Hepatic stellate cell (primary cell): ENCODE measurements around the gene PPP2R2C.

Experiments
- DNase-seq: peaks from one replicate; pipeline ENCODE4 v3.0.0; 2011; ENCODE audit warnings: low spot score

The PPP2R2C gene

GRCh38 chr4:6327220-6327917, 145.0 kb downstream of the PPP2R2C start:
- peak; percentile 91 for DNase-seq

- DNase-seq, result no peak
Observed at GRCh38 chr4:6326312-6327060, 145.9 kb downstream of the PPP2R2C start.

DNA sequence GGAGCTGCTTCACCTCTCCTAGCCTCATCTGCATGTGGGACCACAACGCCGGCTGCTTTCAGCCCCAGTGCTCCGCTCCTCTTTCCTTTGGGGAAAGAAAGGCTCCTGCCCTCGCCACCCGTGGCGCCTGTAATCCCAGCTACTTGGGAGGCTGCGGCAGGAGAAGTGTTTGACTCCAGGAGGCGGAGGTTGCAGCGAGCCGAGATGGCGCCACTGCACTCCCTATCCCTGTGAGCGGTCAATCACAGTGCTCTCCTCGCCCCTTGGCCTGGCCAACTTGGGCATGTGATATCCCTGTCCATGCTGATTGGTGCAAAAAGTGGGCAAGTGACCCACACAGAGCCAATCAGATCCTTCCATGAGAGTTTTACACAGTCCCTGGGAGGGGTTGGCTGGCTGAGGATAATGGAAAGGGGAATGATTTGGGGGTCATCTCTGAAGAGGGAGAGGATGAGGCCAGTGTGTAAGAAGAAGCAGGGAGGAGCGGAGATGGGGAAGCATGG, 146.6 kb downstream of the PPP2R2C start:
- DNase-seq, result no peak

- no peak for DNase-seq
Observed at GRCh38 chr4:6324999-6325787, 147.2 kb downstream of the PPP2R2C start.

- no peak for DNase-seq
Observed at GRCh38 chr4:6324461-6324998, 147.9 kb downstream of the PPP2R2C start.

GRCh38 chr4:6322761-6323566, 149.4 kb downstream of the PPP2R2C start:
- no peak for DNase-seq

GRCh38 chr4:6322067-6322760, 150.2 kb downstream of the PPP2R2C start:
- no peak for DNase-seq

DNA sequence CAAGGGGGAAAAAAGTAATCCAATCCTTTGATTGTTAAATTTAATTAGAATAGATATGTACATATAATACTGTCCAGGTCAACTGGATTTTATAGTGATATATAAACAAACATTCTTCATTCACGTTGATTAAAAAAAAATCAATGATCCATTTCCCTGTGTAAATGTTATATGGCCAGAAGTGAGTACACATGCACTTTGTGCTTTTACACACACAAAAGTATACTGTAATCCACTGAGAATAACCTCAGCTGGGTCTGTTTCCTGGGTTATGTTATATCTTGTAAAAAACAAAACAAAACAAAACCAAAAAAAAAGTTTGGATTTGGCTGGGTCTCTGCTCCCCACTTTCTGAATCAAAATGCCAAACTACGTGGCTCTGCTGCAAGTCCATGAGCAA, 151.1 kb downstream of the PPP2R2C start:
- DNase-seq, result no peak

GRCh38 chr4:6320663-6321062, 151.8 kb downstream of the PPP2R2C start:
- DNase-seq, result no peak

DNA sequence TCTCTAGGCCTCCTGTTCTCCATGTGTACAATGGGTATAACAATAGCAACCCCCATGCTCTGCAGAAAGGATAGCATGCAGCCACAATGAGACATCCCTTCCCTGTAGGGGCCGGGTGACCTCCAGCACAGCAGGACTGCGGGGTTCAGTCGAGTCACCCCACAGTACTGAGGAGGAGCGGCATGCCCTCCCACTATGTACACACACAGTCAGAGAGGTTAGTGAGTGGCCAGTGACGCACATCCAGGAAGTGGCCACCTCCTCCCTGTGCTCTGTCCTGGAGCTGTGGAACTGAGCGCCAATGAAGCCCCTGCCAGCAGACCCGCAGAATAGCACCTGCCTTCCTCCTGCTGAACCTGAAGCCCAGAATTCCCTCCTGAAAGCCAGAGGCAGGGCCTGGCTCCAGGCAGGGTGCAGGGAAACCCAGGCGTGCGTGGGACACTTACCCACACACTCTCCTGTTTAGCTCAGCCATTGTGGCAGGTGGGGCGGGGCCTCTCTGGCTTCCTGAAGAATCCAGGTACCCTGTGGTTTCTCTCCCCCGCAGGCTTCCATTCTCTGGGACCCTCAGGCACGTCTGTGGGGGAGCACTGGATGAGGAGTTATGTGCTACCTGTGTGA, 152.8 kb downstream of the PPP2R2C start:
- DNase-seq, result no peak

DNA sequence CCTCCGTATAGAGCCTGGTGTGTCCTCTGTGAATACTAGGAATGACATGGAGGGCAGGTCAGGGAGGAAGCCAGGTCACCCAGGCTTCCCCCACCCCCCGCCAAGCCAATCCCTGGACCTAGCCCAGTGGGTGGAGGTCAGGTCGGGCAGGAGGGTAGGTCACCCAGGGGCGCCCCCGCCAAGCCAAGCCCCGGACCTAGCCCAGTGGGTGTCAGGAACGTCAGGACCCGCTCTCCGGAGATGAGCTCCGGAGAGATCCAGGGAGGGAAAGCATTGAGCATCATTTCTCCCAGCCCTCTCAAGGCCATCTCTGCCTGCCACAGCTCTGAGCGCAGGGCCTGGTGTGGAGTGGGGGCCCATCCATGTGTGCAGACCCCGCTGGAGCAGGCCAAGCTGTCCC, 154.2 kb downstream of the PPP2R2C start:
- DNase-seq, result no peak

- DNase-seq, result no peak
Observed at GRCh38 chr4:6316461-6317003, 155.9 kb downstream of the PPP2R2C start.

- no peak for DNase-seq
Observed at GRCh38 chr4:6313216-6313615, 159.2 kb downstream of the PPP2R2C start.

GRCh38 chr4:6309777-6310176, 162.6 kb downstream of the PPP2R2C start:
- no peak for DNase-seq

DNA sequence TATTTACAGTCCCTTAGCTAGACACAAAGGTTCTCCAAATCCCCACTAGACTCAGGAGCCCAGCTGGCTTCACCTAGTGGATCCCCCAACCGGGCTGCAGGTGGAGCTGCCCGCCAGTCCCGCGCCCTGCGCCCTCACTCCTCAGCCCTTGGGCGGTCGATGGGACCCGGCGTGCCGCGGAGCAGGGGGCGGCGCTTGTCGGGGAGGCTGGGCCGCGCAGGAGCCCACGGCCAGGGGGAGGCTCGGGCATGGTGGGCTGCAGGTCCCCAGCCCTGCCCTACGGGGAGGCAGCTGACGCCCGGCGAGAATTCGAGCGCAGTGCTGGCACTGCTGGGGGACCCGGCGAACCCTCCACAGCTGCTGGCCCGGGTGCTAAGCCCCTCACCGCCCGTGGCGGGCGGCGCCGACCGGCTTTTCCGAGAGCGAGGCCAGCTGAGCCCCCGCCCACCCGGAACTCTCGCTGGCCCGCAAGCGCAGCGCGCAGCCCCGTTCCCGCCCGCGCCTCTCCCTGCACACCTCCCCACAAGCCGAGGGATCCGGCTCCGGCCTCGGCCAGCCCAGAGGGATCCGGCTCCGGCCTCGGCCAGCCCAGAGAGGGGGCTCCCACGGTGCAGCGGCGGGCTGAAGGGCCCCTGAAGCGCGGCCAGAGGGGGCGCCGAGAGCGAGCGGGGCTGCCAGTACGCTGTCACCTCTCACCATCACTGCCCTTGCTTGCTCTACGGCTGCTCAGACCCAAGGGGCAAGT, 163.3 kb downstream of the PPP2R2C start:
- no peak for DNase-seq

GRCh38 chr4:6307891-6308290, 164.5 kb downstream of the PPP2R2C start:
- no peak for DNase-seq

DNA sequence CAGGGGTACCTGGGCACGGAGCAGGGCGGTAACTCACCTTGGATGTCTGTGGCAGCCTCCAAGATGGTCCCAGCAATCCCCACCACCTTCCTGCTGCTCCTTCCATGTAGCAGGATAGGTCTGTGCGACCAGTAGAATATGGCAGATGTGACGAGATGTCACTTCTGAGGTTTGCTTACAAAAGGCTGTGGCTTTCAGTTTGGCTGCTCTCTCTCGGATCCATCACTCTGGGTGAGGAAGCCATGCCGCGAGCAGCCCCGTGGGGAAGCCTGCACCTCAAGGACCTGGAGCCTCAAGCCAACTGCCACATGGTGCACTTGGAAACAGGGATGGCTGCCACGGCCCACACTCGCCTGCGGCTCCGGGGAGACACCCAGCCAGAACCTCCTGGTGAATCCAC, 165.2 kb downstream of the PPP2R2C start:
- DNase-seq, result no peak

DNA sequence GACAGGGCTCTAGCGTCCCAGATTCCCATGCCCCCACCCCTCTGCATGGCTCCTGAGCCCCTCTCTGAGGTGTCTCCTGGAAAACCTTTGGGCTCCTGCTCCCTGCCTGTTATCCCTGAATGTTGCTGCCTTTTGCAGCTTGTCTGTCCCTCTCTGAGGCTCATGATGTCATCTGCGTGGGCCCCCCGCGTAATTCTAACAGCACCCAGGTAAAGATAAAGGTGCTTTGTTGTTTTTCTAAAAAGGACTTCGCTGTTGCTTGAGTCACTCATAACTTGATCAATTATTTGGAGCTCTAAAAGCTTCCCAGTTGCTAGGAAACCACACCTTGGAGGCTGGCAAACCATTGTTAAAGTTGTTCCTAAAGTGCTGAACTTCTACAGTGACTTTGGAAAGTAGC, 166.1 kb downstream of the PPP2R2C start:
- no peak for DNase-seq

DNA sequence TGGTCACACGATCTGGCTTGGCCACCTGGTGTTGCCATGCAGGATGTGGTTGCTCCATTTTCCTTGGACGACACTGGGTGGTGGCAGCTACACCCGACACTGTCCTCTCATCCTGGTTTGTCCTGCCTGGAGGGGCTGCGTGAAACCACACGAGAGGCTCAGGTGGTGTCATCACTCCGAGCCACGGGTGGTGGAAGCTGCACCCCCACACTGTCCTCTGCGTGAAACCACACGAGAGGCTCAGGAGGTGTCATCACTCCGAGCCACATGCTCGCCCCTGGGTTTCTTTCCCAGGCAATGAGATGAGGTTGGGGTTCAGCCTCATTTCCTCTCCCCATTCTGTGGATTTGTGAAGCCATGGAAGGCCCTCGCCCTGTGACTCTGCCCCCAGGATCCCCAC, 168.5 kb downstream of the PPP2R2C start:
- DNase-seq, result no peak
